Stimulated activated CD8-positive, alpha-beta memory T cell treated with anti-CD3 and anti-CD28 coated beads, Interleukin-7, amount 100 ng/mL, for 4 hours (primary cell): ENCODE measurements around the gene MTX3.

Source experiments
- DNase-seq, 2 donors: peaks; one replicate each; pipeline ENCODE4 v3.0.0-alpha.2; 2020; ENCODE audit warnings: low read depth in 2 of 2

MTX3 gene

DNA sequence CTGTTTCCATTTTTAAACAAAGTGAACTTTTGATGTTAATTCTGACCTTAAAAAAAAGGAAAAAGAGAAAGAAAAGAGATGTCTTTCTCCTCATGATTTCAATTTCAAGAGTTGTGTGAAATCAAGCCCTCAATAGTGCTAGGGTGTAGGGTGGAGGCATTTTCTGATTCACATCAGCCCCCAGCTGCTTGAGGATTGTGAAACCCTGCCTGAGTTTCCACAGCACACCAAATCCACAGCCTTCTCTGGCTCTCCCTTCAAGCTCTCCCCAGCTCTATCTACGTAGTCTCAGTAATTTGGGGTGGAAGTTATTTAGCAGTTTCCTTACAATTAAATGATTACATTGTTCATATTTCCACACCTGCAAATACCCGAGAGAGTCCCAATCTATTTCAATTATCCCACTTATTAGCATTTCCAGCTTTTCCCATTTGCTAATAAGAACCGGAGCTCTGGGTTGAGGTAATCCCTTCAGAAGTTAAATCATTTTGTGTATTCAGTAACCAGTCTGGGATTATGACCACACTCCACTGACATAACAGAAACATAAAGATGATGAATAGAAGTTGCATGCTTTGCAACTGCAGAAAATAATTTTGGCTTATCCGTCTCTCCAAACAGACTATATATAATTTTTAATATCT lies 54.9 kb downstream of the MTX3 start:
- no peak for DNase-seq

DNA sequence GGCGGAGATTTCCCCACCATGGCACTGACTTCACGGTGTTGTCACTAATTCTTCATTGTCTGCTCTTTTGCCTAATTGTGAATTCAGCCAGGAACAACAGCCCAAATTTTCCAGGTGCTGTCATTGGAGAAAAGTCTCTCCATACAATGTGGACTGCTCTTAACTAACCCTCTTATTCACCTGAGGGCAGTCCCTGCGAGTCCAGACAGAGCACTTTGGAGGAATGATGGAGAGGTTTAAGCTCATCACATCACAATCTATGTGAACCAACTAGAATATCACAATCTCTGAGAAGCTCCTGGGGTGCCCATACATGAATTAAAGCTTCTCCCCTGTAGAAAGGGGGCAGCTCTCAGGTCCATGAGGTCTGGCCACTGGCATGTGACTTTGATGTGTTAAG lies 56.4 kb downstream of the MTX3 start:
- DNase-seq = no peak

DNA sequence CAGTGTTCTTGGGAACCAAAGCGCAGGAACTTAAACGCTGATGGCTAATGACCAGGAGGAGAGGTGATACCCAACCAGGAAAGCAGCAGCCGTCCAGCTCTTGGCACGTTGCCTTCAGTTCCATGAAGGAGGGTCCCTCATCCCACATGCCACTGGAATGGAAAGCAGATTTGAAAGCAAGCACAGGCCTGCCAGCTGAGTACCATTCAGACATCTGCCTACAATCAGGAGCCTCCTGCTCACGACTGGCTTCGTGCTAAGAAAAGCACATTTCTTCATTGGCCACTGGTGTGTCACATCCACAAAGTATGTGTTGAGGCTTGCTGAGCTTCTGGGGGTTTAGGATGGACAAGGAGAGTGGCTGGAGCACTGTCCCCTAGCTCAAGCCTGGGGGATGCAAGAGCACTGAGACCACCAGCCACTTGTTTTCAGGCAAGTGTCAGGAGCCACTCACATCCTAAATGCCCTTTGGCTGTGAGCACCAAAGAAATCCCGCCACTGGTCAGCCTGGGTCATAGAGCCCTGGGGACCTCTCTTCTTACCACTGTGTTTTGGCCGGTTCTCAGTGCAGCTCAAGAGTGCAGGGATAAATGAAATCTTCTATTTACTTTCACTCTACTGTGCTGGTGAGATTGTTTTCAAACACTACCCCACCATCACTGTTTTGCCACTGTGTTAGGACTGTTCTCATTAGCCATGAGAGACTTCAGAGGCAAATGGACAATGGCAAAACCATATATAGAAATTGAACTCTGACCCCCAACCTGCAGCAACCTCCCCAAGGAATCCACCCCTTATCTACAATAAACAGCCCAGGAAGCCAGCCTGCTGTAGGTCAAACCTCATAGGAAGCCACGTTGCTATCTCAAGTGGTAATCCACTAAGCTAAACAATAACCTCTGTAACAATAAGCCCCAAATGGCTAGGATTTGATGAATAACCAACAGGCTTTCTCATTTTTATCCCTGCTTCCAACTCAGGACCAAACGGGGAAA lies 58.3 kb downstream of the MTX3 start:
- no peak for DNase-seq

GRCh38 chr5:79931866-79932265 lies 59.2 kb downstream of the MTX3 start:
- DNase-seq = no peak

DNA sequence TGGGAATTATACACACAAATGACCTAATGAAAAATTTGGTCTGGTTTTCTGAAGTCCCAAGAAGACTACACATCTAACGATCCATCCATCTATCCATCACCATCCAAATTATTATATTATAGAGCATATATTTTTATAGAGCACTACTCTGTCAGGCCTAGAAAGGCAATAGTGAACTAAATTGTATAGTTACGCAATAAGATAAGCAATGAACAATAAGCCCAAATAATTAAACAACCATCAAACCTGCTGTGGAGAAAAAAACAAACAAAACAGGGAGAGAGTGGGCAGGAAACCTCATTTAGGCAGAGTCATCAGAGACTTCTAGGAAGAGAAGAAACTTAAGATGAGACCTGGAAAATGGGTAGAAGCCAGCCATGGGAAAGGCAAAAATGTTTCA lies 59.7 kb downstream of the MTX3 start:
- no peak for DNase-seq

GRCh38 chr5:79929095-79929494 lies 62.0 kb downstream of the MTX3 start:
- no peak for DNase-seq
